ENCODE data around the gene WDR70.
A peak's percentile ranks its signal among the peaks of the same experiment; 100 is the strongest.

WDR70 gene

DNA sequence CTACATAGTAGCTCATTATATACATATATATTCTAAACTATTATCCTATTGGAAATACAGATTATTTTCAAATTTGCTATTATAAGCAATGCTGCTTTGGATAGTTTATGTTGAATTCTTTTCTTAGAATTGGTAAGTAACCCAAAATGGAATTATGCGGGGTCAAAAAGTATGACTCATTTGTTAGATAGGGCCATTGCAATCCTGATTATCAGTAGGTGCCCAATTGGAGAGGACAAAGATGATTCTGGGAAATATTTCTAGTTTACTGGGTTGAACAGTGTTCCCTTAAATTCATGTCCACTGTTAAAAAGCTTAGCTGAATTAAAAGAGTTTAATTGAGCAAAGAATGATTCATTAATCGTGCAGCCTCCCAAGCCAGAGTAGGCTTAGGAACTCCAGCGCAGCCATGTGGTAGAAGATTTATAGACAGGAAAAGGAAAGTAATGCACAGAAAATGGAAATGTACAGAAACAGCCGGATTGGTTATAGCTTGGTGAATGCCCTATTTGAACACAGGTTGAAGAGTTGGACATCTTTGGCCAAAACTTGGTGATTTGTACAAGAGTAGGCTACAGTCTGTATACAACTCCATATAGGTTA lies 379.0 kb downstream of the WDR70 start:
- Histone ChIP-seq H3K4me1 (ENCODE audit: control insufficient read depth, insufficient read depth, low read length) (no peaks in the 10 kb centered on the region), H3K9ac (ENCODE audit: low read depth, low read length) (no peak overlapping the region), H3K36me3 (ENCODE audit: insufficient read depth, low read length) (no peaks in the 10 kb centered on the region), H3K27me3 (ENCODE audit: control insufficient read depth, insufficient read depth, low read length) (no peaks in the 10 kb centered on the region), H3K4me2 (ENCODE audit: low read length) (no peak overlapping the region), H3K4me3 (ENCODE audit: low read length) (no peak overlapping the region), H3K9me3 (replicated peaks; ENCODE audit: low read length) (no peaks in the 10 kb centered on the region)

DNA sequence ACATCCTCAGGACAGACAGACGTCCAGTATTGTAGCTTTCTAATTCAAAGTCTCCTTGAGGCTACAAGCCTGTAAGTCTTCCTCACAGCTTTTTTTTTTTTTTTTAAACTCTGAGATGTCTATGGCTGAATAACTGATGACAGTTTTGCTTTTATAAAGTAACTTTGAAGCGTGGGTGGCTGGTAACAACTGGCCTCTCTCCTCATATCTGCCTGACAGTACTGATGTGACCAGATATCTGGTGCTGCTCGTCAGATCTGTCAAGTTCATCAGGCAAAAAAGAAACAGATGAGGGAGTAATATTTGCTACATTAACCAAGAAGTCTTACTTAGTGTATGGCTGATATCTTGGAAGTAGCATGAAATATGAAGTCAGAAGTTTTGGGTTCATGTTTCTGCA lies 388.1 kb downstream of the WDR70 start:
- H3K4me3 ChIP-seq (ENCODE audit: low read length): no peak overlapping the region
- no peak overlapping the region for H3K9ac ChIP-seq (ENCODE audit: low read depth, low read length)
- H3K36me3 ChIP-seq (ENCODE audit: insufficient read depth, low read length): no peaks in the 10 kb centered on the region
- peaks cover 26% of the 10 kb centered on the region for H3K4me1 ChIP-seq (ENCODE audit: control insufficient read depth, insufficient read depth, low read length)
- H3K27me3 ChIP-seq (ENCODE audit: control insufficient read depth, insufficient read depth, low read length): no peaks in the 10 kb centered on the region
- no peaks in the 10 kb centered on the region for H3K9me3 ChIP-seq (replicated peaks; ENCODE audit: low read length)
- no peak overlapping the region for H3K4me2 ChIP-seq (ENCODE audit: low read length)

DNA sequence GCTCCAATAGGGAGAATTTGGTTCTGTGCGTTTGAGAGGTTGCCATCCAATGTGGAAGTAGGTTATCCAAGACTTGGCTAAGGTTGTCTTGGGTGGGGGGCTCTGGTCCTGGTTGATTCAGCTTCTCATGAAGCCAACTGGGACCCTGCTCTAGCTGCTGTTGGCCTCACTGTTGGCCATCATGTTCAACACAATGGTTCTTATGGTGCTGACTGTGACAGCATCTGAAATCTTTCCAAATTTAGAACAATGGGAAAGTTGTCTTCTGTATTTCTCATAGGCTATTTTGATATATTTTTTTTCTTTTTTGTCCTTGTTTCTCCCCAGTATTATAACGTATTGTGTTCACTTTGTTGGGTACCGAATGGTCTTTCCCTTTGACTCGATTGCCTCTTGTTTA lies 388.8 kb downstream of the WDR70 start:
- no peaks in the 10 kb centered on the region for H3K36me3 ChIP-seq (ENCODE audit: insufficient read depth, low read length)
- H3K9me3 ChIP-seq (replicated peaks; ENCODE audit: low read length): no peaks in the 10 kb centered on the region
- no peak overlapping the region for H3K4me3 ChIP-seq (ENCODE audit: low read length)
- no peaks in the 10 kb centered on the region for H3K27me3 ChIP-seq (ENCODE audit: control insufficient read depth, insufficient read depth, low read length)
- H3K4me2 ChIP-seq (ENCODE audit: low read length): no peak overlapping the region
- no peak overlapping the region for H3K9ac ChIP-seq (ENCODE audit: low read depth, low read length)
- H3K4me1 ChIP-seq (ENCODE audit: control insufficient read depth, insufficient read depth, low read length): peaks cover 33% of the 10 kb centered on the region

DNA sequence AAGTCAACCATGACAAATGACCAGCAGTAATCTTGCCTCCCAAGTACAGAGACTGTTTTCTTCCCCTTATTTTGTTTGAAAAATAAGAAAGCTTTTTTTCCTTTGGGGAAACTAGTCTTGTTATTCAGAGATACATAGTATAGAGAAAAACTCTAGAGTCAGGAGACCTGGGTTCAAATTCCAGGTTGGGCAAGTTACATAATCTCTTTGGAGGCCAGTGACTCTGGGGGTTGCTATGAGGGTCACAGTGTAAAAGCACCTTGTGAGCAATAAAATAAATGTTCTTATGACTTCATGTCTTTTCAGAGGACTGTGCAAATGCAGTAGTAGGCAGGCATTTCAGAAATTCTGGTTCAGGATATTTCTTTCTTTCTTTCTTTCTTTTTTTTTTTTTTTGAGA lies 389.3 kb downstream of the WDR70 start:
- peaks cover 35% of the 10 kb centered on the region for H3K4me1 ChIP-seq (ENCODE audit: control insufficient read depth, insufficient read depth, low read length)
- no peak overlapping the region for H3K4me2 ChIP-seq (ENCODE audit: low read length)
- H3K9ac ChIP-seq (ENCODE audit: low read depth, low read length): no peak overlapping the region
- H3K36me3 ChIP-seq (ENCODE audit: insufficient read depth, low read length): no peaks in the 10 kb centered on the region
- no peaks in the 10 kb centered on the region for H3K27me3 ChIP-seq (ENCODE audit: control insufficient read depth, insufficient read depth, low read length)
- no peak overlapping the region for H3K4me3 ChIP-seq (ENCODE audit: low read length)
- no peaks in the 10 kb centered on the region for H3K9me3 ChIP-seq (replicated peaks; ENCODE audit: low read length)

DNA sequence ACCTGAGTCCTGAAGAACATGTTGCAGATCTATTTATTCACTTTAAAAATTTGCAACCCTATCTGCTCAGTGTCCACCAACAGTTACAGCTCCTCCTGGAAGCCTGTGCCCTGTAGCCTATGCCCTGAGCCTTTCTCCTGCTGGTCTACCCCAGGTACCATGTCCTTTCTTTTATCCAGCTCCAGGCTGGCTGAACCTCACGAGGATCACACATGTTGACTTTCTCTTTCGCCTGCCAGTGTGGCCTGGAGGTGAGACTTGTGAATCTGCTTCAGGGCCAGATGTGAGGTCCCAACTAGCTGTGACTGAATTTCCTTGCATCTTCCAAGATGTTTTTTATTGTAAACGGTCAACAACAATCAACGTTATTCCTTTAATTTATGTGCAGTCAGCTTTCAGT lies 390.0 kb downstream of the WDR70 start:
- Histone ChIP-seq H3K4me3 (ENCODE audit: low read length) (no peak overlapping the region), H3K9ac (ENCODE audit: low read depth, low read length) (no peak overlapping the region), H3K4me2 (ENCODE audit: low read length) (no peak overlapping the region), H3K4me1 (ENCODE audit: control insufficient read depth, insufficient read depth, low read length) (peaks cover 35% of the 10 kb centered on the region), H3K9me3 (replicated peaks; ENCODE audit: low read length) (no peaks in the 10 kb centered on the region), H3K27me3 (ENCODE audit: control insufficient read depth, insufficient read depth, low read length) (no peaks in the 10 kb centered on the region), H3K36me3 (ENCODE audit: insufficient read depth, low read length) (no peaks in the 10 kb centered on the region)

DNA sequence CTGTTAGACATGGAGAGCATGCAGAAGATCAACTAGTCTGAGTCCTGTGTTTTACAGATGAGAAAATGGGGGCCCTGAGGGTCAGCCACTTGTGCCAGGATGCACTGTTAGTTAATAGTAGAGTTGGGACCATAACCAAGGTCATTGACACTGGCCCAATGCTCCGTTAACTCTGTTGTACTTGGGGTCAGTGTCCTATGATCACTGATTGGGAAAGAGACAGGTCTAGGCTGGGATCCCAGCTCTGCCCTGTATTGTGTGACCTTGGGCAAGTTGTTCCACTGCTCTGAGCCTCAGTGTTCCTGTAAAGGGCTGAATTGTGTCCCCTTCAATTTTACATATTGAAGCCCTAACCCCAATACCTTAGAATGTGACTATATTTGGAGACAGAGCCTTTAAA lies 390.7 kb downstream of the WDR70 start:
- Histone ChIP-seq H3K4me2 (ENCODE audit: low read length) (no peak overlapping the region), H3K4me1 (ENCODE audit: control insufficient read depth, insufficient read depth, low read length) (peaks cover 35% of the 10 kb centered on the region), H3K9ac (ENCODE audit: low read depth, low read length) (no peak overlapping the region), H3K4me3 (ENCODE audit: low read length) (no peak overlapping the region), H3K36me3 (ENCODE audit: insufficient read depth, low read length) (no peaks in the 10 kb centered on the region), H3K27me3 (ENCODE audit: control insufficient read depth, insufficient read depth, low read length) (no peaks in the 10 kb centered on the region), H3K9me3 (replicated peaks; ENCODE audit: low read length) (no peaks in the 10 kb centered on the region)

DNA sequence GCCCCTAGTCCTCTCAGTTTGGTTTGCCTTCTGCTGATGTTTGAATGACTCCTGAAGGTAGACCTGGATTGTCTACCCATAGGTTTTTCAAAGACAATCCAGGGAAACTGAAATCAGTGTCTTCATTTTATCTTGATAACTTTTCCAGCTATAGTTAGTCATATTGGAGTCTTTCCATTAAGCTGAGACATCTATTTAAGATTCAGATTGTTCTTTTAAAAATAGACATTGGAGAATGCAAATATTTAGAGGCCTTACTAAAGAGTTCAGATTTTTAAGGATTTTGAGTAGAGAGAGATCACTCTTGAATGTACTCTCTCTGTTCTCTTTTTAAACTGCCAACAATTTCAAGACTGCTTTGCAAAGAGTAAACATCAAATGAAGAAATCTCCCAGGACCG lies 391.7 kb downstream of the WDR70 start:
- H3K27me3 ChIP-seq (ENCODE audit: control insufficient read depth, insufficient read depth, low read length): no peaks in the 10 kb centered on the region
- no peaks in the 10 kb centered on the region for H3K9me3 ChIP-seq (replicated peaks; ENCODE audit: low read length)
- peak overlapping the region; percentile 62 for H3K9ac ChIP-seq (ENCODE audit: low read depth, low read length)
- peaks cover 35% of the 10 kb centered on the region for H3K4me1 ChIP-seq (ENCODE audit: control insufficient read depth, insufficient read depth, low read length)
- no peaks in the 10 kb centered on the region for H3K36me3 ChIP-seq (ENCODE audit: insufficient read depth, low read length)
- peak overlapping the region; percentile 54 for H3K4me2 ChIP-seq (ENCODE audit: low read length)
- peak overlapping the region; percentile 39 for H3K4me3 ChIP-seq (ENCODE audit: low read length)

DNA sequence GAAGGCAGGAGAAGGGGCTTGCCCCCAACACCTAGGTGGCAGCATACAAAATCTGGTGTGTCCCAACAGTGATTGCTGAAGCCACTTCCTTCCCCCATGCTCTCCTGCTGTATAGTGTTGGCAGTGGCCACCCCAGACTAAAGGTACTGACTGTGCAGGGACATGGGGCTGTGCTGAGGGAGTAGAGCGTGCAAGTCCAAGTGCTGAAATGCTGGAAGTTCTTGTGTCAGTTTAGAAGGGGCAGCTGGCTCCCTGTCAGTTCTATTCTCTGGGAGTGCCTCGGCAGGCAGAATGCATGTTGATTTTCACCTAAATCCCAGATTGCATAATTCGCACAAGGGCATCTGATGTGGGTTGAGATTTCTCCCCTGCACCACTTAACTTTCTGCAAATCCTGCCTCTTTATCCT lies 392.1 kb downstream of the WDR70 start:
- H3K27me3 ChIP-seq (ENCODE audit: control insufficient read depth, insufficient read depth, low read length): no peaks in the 10 kb centered on the region
- H3K36me3 ChIP-seq (ENCODE audit: insufficient read depth, low read length): no peaks in the 10 kb centered on the region
- peak overlapping the region; percentile 62 for H3K9ac ChIP-seq (ENCODE audit: low read depth, low read length)
- peak overlapping the region; percentile 54 for H3K4me2 ChIP-seq (ENCODE audit: low read length)
- H3K4me1 ChIP-seq (ENCODE audit: control insufficient read depth, insufficient read depth, low read length): peaks cover 35% of the 10 kb centered on the region
- H3K4me3 ChIP-seq (ENCODE audit: low read length): peak overlapping the region; percentile 39
- H3K9me3 ChIP-seq (replicated peaks; ENCODE audit: low read length): no peaks in the 10 kb centered on the region

DNA sequence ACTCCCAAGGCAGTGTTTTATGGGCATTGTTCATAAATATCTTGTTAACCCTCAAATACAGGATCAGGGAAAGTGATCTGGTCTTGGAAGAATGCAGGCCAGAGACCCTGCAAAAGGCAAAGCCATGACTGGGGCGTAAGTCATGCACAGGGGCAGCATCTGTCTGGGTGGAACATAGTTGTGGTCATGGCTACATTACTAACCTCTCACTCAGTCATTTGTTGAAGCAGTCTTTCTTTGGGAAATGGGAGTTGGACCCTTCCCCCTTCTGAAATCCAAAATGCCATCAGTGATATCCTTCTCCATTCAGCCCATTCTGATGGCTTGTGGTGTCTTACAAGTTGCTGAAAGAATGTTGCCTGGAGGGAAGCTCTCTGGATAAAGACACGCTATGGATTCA lies 392.6 kb downstream of the WDR70 start:
- H3K27me3 ChIP-seq (ENCODE audit: control insufficient read depth, insufficient read depth, low read length): no peaks in the 10 kb centered on the region
- H3K4me2 ChIP-seq (ENCODE audit: low read length): peak overlapping the region; percentile 54
- peaks cover 35% of the 10 kb centered on the region for H3K4me1 ChIP-seq (ENCODE audit: control insufficient read depth, insufficient read depth, low read length)
- no peak overlapping the region for H3K4me3 ChIP-seq (ENCODE audit: low read length)
- peak overlapping the region; percentile 72 for H3K9ac ChIP-seq (ENCODE audit: low read depth, low read length)
- no peaks in the 10 kb centered on the region for H3K9me3 ChIP-seq (replicated peaks; ENCODE audit: low read length)
- H3K36me3 ChIP-seq (ENCODE audit: insufficient read depth, low read length): no peaks in the 10 kb centered on the region

DNA sequence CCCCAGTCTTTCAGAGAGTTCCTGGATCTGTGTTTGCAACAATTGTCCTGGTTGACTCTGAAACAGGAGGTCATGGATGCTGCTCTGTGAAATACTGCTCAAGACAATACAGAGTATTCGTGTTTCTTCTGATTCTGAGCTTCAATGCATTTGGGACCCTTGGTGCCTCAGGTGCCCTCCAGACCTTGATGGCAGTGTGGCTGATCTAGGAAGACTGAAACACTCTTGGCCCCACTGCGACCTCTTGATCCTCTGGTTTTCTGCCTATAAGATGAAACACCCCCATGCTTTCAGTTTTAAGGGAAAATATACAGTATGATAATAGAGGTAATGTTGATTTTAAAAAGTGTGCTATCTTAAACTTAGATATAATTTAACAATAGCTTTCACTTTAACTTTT lies 393.1 kb downstream of the WDR70 start:
- Histone ChIP-seq H3K9ac (ENCODE audit: low read depth, low read length) (peak overlapping the region; percentile 72), H3K9me3 (replicated peaks; ENCODE audit: low read length) (no peaks in the 10 kb centered on the region), H3K4me1 (ENCODE audit: control insufficient read depth, insufficient read depth, low read length) (peaks cover 33% of the 10 kb centered on the region), H3K27me3 (ENCODE audit: control insufficient read depth, insufficient read depth, low read length) (no peaks in the 10 kb centered on the region), H3K4me3 (ENCODE audit: low read length) (no peak overlapping the region), H3K36me3 (ENCODE audit: insufficient read depth, low read length) (no peaks in the 10 kb centered on the region), H3K4me2 (ENCODE audit: low read length) (peak overlapping the region; percentile 33)

DNA sequence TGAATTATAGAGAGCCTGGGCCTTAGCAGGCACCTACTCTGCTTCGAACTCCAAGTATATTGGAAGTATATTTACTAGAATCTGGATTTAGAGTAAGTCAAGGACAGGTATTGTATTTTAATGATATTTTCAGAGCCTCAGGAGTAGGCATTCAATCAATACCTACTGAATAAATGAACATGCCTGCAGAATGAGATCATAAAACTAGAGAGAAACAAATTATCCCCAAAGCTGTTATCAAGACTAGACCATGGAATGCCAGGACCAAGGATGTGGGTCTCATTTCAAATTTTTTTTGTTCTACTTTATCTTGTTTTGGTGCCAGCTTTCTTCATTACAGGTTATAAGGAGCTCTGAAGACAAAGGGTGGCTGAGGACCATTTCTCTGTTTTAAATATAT lies 394.7 kb downstream of the WDR70 start:
- no peak overlapping the region for H3K9ac ChIP-seq (ENCODE audit: low read depth, low read length)
- H3K36me3 ChIP-seq (ENCODE audit: insufficient read depth, low read length): no peaks in the 10 kb centered on the region
- no peaks in the 10 kb centered on the region for H3K27me3 ChIP-seq (ENCODE audit: control insufficient read depth, insufficient read depth, low read length)
- peaks cover 33% of the 10 kb centered on the region for H3K4me1 ChIP-seq (ENCODE audit: control insufficient read depth, insufficient read depth, low read length)
- H3K9me3 ChIP-seq (replicated peaks; ENCODE audit: low read length): no peaks in the 10 kb centered on the region
- no peak overlapping the region for H3K4me3 ChIP-seq (ENCODE audit: low read length)
- no peak overlapping the region for H3K4me2 ChIP-seq (ENCODE audit: low read length)

DNA sequence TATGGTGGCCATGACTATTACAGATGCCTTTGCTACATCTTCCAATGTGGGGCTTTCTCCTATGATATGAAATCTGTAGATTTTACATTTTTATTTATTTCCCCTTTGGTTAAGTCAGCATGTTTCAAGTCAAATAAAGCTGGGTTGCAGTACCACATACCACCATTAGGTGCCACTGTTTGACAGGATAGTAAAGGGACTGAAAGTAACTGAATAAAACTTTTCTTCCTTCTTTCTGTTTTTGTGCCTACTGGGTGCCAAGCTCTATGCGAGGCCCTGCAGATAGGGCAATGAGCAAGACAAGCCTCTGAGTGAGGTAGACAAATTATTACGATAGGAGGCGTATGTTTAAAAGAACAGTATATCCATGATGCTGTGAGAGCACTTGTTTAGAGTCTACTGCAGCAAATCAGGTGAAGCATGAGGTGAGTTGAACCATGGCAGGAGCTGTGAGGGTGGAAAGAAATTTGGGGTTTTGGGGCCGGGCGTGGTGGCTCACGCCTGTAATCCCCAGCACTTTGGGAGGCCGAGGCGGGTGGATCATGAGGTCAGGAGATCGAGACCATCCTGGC lies 395.9 kb downstream of the WDR70 start:
- no peak overlapping the region for H3K4me2 ChIP-seq (ENCODE audit: low read length)
- H3K4me1 ChIP-seq (ENCODE audit: control insufficient read depth, insufficient read depth, low read length): peaks cover 29% of the 10 kb centered on the region

More for the DNA sequence above, 395.9 kb downstream of the WDR70 start:
- H3K27me3 ChIP-seq (ENCODE audit: control insufficient read depth, insufficient read depth, low read length): no peaks in the 10 kb centered on the region
- no peak overlapping the region for H3K9ac ChIP-seq (ENCODE audit: low read depth, low read length)
- H3K36me3 ChIP-seq (ENCODE audit: insufficient read depth, low read length): no peaks in the 10 kb centered on the region
- H3K9me3 ChIP-seq (replicated peaks; ENCODE audit: low read length): no peaks in the 10 kb centered on the region
- no peak overlapping the region for H3K4me3 ChIP-seq (ENCODE audit: low read length)
